Measurements from ENCODE around the gene EXOC6.

DNA sequence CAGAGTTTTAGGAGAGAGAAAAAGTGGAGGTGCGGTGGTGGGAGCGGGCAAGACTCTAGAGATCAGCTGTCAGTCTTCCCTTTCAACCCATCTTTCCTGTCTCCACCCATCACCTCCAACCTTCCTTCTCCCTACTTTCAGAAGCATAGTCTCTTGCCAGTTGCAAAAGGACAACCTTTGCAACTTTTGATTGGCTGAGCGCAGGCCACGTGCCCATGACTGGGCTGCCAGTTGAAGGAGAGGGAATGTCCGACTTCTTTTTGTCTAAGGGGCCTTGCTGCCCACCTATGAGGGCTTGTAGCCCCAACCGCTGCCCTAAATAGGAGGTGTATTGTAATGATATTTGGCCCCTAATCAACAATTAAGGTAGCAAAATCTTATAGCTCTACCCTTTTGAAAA, 238.0 kb downstream of the EXOC6 start:
- TF ChIP-seq GATA2 (IDR thresholded peaks at IDR 0.05; ENCODE audit: low read depth, low read length) = no peak
- no peak for TF ChIP-seq GATA3 (IDR thresholded peaks at IDR 0.05; ENCODE audit: low read depth, low read length)
